AG08396 (cell line): ENCODE measurements around the gene LXN.

ENCODE experiments used
- DNase-seq: peaks from one replicate; pipeline ENCODE4 v3.0.0; 2012; ENCODE audit warnings: low spot score, mixed read lengths

Gene LXN

DNA sequence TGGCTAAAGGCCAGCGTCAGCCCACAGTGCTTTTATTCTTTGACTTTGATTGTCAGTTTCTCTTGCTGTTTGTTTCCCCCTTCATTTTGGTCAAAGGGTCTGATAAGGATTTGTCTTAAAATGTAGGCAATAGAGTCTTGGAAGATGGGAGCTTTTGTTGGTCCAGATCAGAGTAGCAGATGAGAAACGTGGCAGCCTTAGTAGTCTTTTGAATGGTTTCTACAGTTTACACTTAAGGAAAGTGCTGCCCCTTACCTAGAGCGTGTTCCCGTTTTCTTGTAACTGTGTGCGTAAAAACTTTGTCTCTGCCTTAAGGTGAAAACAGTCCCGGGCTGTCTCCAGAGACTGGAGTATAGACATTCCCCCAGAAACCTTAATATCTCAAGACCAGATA, 630 bp downstream of the LXN start:
- DNase-seq, result no peak

DNA sequence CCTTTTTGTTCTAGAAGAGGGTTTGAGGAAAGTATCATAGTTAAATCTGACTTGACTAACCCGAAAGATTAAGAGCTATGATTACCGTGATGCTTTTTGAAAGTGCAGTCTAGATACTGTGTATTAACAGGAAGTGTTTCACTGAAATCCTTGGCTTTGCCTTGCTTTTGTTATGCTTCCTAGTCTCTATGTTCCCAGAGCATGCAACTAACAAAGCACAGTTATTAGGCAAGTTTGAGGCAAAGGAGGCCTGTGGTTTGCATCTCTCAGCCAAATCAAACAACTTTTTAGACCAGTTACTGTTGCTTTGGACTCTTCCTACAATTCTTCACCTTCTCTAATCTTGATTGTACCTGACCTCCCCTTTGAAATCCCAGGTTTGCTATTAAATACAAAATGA, 3.9 kb downstream of the LXN start:
- DNase-seq, result no peak

DNA sequence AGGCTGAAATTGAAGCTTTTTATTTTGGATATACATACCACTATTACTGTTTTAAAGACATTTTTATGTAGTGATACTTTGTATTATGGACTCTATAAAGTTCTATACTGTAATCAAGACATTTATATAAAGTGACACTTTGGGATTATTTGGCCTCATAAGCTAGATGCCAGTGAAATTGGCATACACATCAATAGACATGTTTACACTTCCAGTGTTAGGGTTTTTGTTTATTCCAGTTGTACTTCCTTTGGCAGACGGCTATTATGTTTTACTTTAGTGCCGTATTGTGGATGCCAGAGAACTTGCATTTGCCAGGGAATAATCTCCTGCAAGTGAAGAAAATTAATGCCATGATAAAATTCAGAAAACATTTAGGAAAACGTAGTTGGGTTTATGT, 6.0 kb downstream of the LXN start:
- DNase-seq, result no peak

DNA sequence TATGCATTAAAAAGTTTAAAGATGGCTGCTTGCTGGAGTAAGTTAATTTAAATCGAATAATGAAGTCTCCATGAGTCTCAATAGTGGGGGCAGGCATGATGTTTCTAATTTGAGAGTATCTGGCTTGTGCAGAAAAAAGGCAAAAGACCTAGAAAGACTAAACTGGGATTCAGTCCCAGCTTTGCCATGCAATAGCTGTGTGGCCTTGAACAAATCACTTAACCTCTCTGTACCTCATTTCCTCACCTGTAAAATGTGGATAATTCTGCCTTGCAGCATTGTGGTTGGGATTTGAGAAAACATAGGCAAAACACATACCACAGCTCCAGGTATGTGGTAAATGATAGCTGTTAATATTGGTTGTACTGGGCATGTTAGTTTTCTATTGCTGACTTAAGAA, 8.6 kb downstream of the LXN start:
- DNase-seq, result no peak

DNA sequence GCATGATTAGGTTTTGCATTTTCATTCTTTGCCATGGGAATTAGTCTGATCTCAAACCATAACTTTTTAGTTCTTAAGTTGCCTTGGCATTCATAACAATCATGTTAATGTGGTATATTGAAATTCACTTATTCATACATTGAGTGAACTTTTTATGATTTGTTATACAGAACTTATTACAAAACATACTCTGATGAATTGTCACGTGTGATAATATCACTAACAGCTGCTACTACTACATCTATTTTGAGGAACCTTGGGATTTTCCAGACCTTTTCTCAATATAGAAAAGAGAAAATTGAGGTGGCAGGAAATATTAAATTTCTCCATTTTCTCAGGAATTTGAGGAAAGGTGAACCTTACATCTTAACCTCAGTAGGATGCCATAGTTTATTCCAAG, 9.2 kb downstream of the LXN start:
- DNase-seq, result no peak

DNA sequence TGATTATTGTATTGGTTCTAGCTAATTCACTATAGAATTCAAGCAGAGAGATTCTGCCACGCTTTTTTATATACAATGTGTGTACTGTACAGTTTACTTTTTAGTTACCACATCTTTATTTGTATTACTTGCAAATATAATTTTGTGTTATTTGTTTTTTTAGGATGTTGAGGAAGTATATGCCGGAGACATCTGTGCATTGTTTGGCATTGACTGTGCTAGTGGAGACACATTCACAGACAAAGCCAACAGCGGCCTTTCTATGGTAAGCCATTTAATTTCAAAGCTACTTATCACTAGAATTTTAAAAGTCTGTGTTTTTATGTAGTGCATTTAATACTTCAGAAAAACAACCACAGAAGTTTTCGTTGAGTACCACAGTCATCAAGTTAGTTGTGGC, 11.7 kb downstream of the LXN start:
- DNase-seq, result no peak

DNA sequence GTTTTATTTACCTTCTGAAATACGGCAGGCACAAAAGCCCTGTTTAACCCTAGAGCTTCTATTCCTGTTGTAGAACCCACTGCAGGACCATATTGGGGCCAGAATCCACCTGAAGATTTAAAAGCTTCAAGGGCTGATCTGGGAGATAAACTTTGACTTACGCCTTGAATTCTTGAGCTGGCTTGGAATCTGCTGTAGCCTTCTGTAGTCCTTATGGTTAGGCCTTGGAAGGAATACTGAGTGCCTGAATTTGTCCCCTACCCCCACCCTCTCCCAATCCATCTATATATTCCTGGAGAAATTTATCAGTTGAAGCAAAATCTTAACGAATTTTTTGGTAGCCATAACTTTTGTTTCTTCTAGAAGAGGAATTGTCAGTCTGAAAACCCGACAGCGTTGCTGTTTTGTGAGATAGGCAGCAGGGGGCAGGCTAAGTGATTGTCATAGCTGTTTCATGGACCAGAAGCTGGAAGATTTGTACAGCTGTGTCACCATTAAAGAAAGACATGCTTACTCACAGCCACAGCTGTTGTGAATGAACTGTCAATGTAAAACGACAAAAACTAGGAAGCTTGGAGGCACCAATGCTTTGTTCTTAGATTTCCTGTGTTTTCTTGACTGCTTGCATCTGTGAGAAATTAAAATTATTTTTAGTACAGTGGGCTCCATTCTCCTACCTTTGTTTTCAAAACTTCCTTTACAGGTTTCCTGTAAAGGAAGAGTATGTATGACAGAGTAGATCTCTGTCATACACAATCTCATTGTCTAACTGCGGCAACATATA, 12.8 kb downstream of the LXN start:
- DNase-seq, result peak; percentile 75

DNA sequence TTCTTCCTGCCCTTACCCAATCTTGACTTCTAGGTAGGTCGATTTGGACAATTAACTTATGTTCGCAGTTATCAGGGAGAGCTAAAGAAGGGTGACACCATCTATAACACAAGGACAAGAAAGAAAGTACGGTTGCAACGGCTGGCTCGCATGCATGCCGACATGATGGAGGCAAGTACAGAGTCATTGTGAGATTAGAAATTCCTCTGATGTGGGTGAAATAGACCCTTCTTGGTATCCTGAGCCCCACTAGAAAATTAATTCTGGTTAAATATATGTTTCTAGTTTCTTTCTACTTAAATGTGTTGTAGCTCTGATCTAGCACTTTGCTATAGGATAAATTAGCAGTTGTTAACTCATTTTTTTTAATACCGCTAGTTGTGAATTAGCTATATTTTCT, 13.6 kb downstream of the LXN start:
- no peak for DNase-seq

DNA sequence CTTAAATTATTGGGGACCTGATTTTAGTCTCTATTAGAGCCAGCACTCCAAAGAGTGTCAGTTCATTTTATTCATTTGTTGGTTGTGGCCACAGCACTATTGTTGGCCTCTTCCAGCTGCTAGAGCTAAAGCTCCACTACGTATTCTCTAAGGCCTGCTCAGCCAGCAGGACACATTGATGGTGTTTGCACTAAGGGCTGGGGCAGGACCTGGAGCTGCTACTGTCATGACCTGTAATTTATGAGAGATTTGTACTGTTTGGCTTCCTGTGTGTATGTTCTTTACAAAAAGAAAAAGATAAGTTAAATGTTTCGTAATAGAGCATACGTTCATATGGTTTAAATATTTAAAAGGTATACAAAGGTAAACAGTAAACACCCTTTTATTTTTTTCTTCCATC, 20.0 kb downstream of the LXN start:
- no peak for DNase-seq

DNA sequence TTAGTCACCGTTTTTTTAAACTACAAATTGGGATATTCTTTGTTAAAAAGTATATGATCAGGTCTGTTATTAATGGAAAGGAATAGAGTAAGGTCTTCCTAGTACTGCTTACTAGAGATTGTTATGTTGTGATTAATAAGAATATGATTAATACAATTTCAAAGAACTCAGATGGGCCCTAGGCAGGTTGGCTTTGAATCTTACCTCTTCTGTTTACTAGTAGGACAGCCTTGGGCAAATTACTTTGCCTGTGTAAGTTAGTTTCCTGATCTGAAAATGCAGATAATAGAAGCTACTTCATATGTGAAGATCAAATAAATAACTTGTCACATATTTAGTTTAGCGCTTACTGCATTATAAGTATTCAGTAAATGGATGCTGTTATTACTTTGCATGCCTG, 21.3 kb downstream of the LXN start:
- no peak for DNase-seq

DNA sequence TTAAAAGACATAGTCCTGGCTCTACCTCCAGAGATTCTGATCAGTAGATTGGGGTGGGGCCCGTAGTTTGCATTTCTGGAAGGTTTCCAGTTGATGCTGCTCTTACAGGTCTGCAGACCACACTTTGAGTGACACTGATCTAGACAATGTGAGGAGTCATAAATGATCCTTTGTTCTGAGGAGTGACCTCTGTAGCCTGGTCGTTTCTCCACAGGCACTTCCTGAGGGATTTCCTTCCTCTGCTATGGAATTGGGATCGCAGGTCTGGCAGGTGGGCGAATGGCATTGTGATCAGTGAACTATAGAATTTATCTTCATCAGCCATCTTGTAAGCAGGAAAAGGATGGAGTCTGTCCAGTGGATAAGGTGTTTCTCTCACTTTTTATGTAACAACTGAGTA, 22.7 kb downstream of the LXN start:
- no peak for DNase-seq

DNA sequence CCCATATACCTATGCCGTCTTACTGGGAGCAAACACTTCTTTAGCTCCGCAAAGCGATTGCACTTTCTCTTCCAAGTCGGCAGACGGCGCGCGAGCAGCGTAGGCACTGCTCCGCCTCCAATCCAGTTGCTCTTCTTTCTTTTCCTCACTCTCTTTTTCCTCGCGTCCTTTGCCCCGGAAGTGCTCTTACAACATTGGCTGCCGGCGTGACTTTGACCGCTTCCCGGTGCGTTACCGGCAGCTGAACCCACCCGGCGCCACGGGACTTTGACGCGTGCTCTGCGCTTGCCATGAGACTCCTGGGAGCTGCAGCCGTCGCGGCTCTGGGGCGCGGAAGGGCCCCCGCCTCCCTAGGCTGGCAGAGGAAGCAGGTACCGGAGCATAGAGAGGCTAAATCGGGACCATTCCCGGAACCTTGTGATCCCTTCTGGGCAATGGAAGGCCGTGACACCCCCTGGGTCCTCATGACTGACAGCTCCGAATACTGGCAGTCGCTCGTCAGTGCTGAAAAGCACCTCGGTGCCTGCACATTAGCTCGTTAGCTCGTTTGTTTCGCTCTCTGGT, 28.0 kb downstream of the LXN start, which contains the start of gene GFM1:
GFM1 (plus strand) TSS at position 183 of the 564 bp plus-strand sequence; CDS start at position 291, 108 bp downstream.
- DNase-seq, result peak; percentile 89

DNA sequence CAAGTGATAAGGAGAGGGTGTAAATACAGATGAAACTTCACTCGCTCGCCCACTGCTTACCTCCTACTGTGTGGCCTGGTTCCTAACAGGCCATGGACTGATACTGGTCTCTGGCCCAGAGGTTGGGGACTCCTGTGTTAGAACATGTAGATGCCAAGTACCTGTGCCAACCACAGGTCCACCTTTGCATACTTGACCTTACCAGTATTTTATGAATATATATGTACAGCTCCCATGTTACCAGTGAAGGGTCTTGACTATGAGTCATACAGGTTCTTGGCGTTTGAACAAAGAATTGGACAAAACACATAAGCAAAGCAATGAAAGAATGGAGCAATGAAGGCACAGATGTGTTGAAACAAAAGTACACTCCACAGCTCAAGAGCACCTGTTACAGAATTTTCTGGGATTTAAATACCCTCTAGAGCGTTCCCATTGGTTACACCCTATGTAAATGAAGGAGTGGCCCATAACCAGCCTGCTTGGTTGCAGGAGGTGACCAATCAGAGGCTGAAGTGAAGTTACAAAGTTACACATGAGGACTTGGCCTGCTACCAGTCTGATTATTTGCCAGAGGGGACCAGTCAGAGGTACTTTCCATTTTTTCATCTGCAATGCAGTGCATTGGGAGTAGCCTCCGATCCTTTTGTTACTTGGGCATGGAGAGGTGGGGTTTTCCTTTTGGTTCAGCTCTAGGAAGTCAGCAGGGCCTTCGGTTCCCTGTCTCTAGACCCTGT, 29.8 kb downstream of the LXN start:
- DNase-seq, result no peak

DNA sequence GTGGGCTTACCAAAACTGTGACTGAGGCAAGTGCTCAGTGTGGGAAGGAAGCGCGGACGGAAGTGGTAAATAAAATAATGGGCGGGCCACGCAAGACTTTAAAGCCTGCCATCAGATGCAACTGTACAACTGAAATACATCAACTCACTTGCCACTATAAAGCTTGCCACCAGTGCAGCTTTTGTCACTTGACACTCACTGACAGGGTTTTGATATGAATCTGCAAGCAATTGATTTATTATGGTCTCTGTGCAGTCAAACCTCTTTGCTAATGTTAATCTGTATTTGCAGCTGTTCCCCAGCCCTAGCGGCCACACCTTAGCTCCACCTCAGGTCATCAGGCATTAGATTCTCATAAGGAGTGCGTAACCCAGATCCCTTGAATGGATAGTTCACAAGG, 30.4 kb downstream of the LXN start:
- DNase-seq, result no peak

DNA sequence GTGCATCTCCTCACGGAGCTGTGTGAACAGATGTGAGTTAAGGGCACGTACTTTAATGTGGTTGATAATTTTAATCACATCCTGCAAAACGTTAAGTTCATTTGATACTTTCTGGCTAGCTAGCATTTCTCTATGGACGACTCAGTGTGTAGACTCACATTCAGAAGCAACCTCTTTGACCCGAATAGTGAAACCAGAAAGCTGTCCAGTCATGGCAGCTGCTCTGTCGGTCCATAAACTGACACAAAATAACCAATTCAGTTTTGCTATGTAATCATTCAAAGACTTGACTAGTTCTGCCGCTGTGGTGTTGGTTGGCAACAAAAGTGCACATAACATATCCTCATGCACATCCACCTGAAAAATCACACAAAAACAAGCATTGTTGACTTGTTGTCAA, 31.8 kb downstream of the LXN start:
- no peak for DNase-seq

DNA sequence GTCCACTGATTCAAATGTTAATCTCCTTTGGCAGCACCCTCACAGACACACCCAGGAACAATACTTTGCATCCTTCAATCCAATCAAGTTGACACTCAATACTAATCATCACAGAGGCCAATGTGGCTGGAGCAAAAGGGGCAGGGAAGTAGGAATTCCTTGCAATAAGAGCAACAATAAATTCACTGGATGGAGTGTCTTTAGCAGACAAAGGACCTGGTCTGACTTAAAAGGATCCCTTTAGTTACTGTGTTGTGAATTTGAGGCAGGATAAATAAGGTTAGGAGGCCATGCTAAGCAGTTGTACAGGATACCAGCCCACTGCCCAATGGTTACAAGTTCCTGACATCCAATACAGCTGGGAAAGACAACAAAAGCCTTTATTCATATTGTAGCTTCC, 40.5 kb downstream of the LXN start:
- DNase-seq, result no peak

DNA sequence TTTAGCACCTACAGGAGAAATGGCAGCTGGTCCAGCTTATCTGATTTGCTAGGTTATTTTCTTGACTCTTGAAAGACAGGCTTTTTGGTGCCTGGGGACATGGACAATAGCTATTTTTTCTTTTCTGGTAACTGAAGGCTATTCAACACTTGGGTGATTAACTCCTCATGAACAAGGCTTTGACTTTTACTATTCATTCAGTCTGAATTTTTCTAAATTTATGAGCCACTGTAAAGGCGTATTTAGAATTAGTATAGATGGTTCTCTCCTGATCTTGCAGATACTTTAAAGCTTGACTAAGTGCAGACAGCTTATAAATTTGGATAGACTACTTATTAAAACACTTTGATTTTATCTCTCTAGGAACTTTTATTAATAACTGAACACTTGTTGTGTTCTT, 46.6 kb downstream of the LXN start:
- DNase-seq, result no peak

DNA sequence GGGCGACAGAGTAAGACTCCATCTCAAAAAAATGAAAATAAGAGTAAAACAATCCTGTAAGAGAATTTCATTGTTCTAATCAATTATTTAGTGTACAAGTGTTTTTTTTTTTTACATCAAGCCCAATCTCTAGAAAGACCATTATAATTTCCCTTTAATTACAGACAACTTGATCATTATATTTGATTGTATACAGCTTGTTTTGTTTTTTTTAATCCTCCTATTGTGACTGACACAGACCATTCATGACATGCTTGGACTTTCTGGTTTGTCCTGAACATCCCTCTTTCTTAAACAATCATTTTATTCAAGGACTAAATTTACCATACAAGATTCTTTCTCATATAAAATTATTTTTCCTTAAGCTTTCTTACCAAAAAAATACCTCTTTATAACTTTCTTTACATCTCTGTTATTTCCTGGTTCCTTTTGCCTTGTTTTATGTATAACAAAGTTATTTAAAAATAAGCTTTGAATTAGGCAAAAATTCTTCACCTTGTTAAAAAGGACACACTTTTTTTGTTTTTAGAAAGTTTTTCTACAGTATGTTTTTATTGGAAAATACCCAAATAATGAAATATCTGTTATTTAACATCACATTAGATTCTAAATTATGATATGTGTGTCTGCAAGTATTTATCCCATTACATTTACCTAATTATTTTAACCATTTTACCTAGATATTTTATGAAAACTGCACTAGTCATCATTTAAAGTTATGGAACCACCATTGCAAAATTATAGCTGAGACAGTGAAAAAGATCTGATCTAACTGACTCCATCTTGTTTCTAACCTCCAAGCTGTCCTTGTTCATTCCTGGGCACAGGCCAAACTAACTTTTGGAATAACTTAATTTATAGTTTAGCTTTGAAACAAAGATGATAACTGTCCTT, 54.2 kb downstream of the LXN start:
- no peak for DNase-seq
